Measurements from ENCODE around the gene GPAT3. TPM values are rescaled to one million over a fixed set of nuclear protein-coding genes. Genes with fewer than 3 reads are reported as not detected.
"Not testable (repeated sequence)": the region's sequence is repeated elsewhere in the genome, so short reads cannot be mapped to it uniquely, and the experiment has no call there.

The GPAT3 gene
- total RNA-seq, 1 experiment from 2014 or later = 34.2 TPM

- Histone ChIP-seq H3K9me2 (replicated peaks; ENCODE audit: low read length) (no peaks in the 10 kb centered on the region), H3K27ac (ENCODE audit: low read length) (no peak overlapping the region), H3K79me2 (ENCODE audit: low read length) (no peaks in the 10 kb centered on the region), H2AFZ (ENCODE audit: low read length) (no peak overlapping the region), H3K36me3 (ENCODE audit: low read depth, low read length) (no peaks in the 10 kb centered on the region), H3F3A (ENCODE audit: low read length, unreplicated experiment) (no peaks in the 10 kb centered on the region), H3K4me1 (ENCODE audit: insufficient read depth, low read length) (peaks cover 12% of the 10 kb centered on the region), H3K4me3 (ENCODE audit: low read length) (no peak overlapping the region), H3K9me3 (ENCODE audit: low read length) (no peaks in the 10 kb centered on the region), H3K9ac (ENCODE audit: low read length) (no peak overlapping the region), H4K20me1 (ENCODE audit: low read length) (no peaks in the 10 kb centered on the region), H3K4me2 (ENCODE audit: low read length) (no peak overlapping the region), H3K27me3 (ENCODE audit: low read length) (no peaks in the 10 kb centered on the region)
- POLR2A ChIA-PET (ENCODE audit: unreplicated experiment) = no interaction called here
- BruUV-seq (replicated peaks) = no TSS peak
- CTCF ChIA-PET = no interaction called here
- peak; percentile 50 for DNase-seq
- intact Hi-C loops (cut with micrococcal nuclease) = loop anchor here (1.0 kb wide), 1 partner anchor 149 kb away; no protein-coding TSS in a partner anchor
- no peak; the same call in 1 of the 2 replicates for ATAC-seq
- TF ChIP-seq, protein P1, sequence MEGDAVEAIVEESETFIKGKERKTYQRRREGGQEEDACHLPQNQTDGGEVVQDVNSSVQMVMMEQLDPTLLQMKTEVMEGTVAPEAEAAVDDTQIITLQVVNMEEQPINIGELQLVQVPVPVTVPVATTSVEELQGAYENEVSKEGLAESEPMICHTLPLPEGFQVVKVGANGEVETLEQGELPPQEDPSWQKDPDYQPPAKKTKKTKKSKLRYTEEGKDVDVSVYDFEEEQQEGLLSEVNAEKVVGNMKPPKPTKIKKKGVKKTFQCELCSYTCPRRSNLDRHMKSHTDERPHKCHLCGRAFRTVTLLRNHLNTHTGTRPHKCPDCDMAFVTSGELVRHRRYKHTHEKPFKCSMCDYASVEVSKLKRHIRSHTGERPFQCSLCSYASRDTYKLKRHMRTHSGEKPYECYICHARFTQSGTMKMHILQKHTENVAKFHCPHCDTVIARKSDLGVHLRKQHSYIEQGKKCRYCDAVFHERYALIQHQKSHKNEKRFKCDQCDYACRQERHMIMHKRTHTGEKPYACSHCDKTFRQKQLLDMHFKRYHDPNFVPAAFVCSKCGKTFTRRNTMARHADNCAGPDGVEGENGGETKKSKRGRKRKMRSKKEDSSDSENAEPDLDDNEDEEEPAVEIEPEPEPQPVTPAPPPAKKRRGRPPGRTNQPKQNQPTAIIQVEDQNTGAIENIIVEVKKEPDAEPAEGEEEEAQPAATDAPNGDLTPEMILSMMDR (conservative IDR thresholded peaks at IDR 0.05; ENCODE audit: low read depth, low read length) = peak; percentile 83
- no peak for TF ChIP-seq EZH2phosphoT487 (IDR thresholded peaks at IDR 0.05; ENCODE audit: borderline replicate concordance, low read length)
Measured at GRCh38 chr4:83490876-83491450, 44.9 kb upstream of the GPAT3 start.

- H3K27ac ChIP-seq (ENCODE audit: low read length); ATAC-seq; H3K36me3 ChIP-seq (ENCODE audit: low read depth, low read length); H3K9me2 ChIP-seq (replicated peaks; ENCODE audit: low read length); H3K9me3 ChIP-seq (ENCODE audit: low read length); H3K9ac ChIP-seq (ENCODE audit: low read length); POLR2A ChIA-PET (ENCODE audit: unreplicated experiment); DNase-seq; CTCF ChIA-PET; H3K4me1 ChIP-seq (ENCODE audit: insufficient read depth, low read length); H2AFZ ChIP-seq (ENCODE audit: low read length); intact Hi-C loops (cut with micrococcal nuclease); H3K4me2 ChIP-seq (ENCODE audit: low read length); H4K20me1 ChIP-seq (ENCODE audit: low read length); H3F3A ChIP-seq (ENCODE audit: low read length, unreplicated experiment); H3K4me3 ChIP-seq (ENCODE audit: low read length); BruUV-seq (replicated peaks); H3K79me2 ChIP-seq (ENCODE audit: low read length); H3K27me3 ChIP-seq (ENCODE audit: low read length): not testable (repeated sequence)
Measured at GRCh38 chr4:83496085-83496917, 39.6 kb upstream of the GPAT3 start.

GRCh38 chr4:83498187-83498586 is 37.7 kb upstream of the GPAT3 start:
- Histone ChIP-seq H3K4me3 (ENCODE audit: low read length) (no peak overlapping the region), H3K9me3 (ENCODE audit: low read length) (no peaks in the 10 kb centered on the region), H2AFZ (ENCODE audit: low read length) (no peak overlapping the region), H3K27ac (ENCODE audit: low read length) (no peak overlapping the region), H3K4me1 (ENCODE audit: insufficient read depth, low read length) (no peaks in the 10 kb centered on the region), H4K20me1 (ENCODE audit: low read length) (no peaks in the 10 kb centered on the region), H3K79me2 (ENCODE audit: low read length) (no peaks in the 10 kb centered on the region), H3K9ac (ENCODE audit: low read length) (no peak overlapping the region), H3F3A (ENCODE audit: low read length, unreplicated experiment) (no peaks in the 10 kb centered on the region), H3K27me3 (ENCODE audit: low read length) (no peaks in the 10 kb centered on the region), H3K36me3 (ENCODE audit: low read depth, low read length) (no peaks in the 10 kb centered on the region), H3K4me2 (ENCODE audit: low read length) (no peak overlapping the region), H3K9me2 (replicated peaks; ENCODE audit: low read length) (no peaks in the 10 kb centered on the region)
- ChIA-PET CTCF (no interaction called here), POLR2A (ENCODE audit: unreplicated experiment) (no interaction called here)
- no TSS peak for BruUV-seq (replicated peaks)
- TF ChIP-seq EZH2phosphoT487 (IDR thresholded peaks at IDR 0.05; ENCODE audit: borderline replicate concordance, low read length) = no peak
- TF ChIP-seq, protein P1 (conservative IDR thresholded peaks at IDR 0.05; ENCODE audit: low read depth, low read length) = no peak
- TF ChIP-seq EZH2 (IDR thresholded peaks at IDR 0.05; ENCODE audit: low read length, unreplicated experiment) = no peak
- DNase-seq (no peak), ATAC-seq (no peak)
- intact Hi-C loops (cut with micrococcal nuclease) = no loop called here

DNA sequence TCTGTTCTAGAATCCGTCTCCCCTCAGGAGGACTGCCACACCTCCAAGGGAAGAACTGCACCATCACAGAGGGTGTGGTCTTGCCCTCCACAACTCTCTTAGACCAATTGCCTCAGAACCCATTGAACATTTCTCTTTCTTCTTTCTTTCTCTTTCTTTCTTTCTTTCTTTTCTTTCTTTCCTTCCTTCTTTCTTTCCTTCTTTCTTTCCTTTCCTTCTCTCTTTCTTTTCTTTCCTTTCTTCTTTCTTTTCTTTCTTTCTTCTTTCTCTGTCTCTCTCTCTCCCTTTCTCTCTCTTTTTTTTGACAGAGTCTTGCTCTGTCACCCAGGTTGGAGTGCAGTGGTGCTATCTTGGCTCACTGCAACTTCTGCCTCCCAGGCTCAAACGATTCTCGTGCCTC is 34.2 kb upstream of the GPAT3 start:
- H3K4me2 ChIP-seq (ENCODE audit: low read length); DNase-seq; H3K4me3 ChIP-seq (ENCODE audit: low read length); H3K27me3 ChIP-seq (ENCODE audit: low read length); intact Hi-C loops (cut with micrococcal nuclease); H3K9ac ChIP-seq (ENCODE audit: low read length); H3K79me2 ChIP-seq (ENCODE audit: low read length); H2AFZ ChIP-seq (ENCODE audit: low read length); H3K9me3 ChIP-seq (ENCODE audit: low read length); CTCF ChIA-PET; POLR2A ChIA-PET (ENCODE audit: unreplicated experiment); H3F3A ChIP-seq (ENCODE audit: low read length, unreplicated experiment); H4K20me1 ChIP-seq (ENCODE audit: low read length); H3K9me2 ChIP-seq (replicated peaks; ENCODE audit: low read length); H3K4me1 ChIP-seq (ENCODE audit: insufficient read depth, low read length); ATAC-seq; H3K36me3 ChIP-seq (ENCODE audit: low read depth, low read length); H3K27ac ChIP-seq (ENCODE audit: low read length); BruUV-seq (replicated peaks): not testable (repeated sequence)

Data from PC-3 (cell line).